H1 (cell line): ENCODE results near the gene CDH11. TPM values are rescaled to one million over a fixed set of nuclear protein-coding genes. Genes with fewer than 3 reads are reported as not detected.

ENCODE experiments used
- CTCF ChIA-PET: fragments of 300-600 bp; sonication (Branson Sonifier 250); formaldehyde crosslinking; loops from one replicate; lab custom pipeline; 2021; ENCODE audit not compliant: partially characterized antibody; lab: Charles Lee
- POLR2A ChIA-PET: fragments of 300-600 bp; sonication (Branson Sonifier 250); formaldehyde crosslinking; loops from one replicate; lab custom pipeline; 2021; ENCODE audit warnings: inconsistent platforms; ENCODE audit not compliant: partially characterized antibody; lab: Charles Lee
- DNase-seq, 2 experiments: peaks; one replicate each; pipeline versions ENCODE4 v3.0.0 to v3.0.0-alpha.2; 2010 to 2022; ENCODE audit warnings: low spot score in 2 of 2, low read depth in 1 of 2, mixed read lengths in 1 of 2
- FAIRE-seq: peaks from 2 replicates; lab custom pipeline; 2011; peaks lifted over from hg19 to GRCh38; lab: Jason Lieb, UNC
- H2AFZ ChIP-seq: 2 replicates; pipeline ENCODE4 v1.8.1; 2012; ENCODE audit warnings: low read length, inconsistent platforms
- H2AK5ac ChIP-seq: 2 replicates; pipeline ENCODE4 v1.6.1; 2013; ENCODE audit warnings: low read depth, low read length
- H2BK120ac ChIP-seq: replicated peaks from 2 replicates; pipeline ENCODE3; 2013; ENCODE audit warnings: low read depth, low read length, inconsistent platforms
- H2BK12ac ChIP-seq: 2 replicates; pipeline ENCODE4 v1.6.1; 2013; ENCODE audit warnings: low read depth, low read length
- H2BK15ac ChIP-seq: 2 replicates; pipeline ENCODE4 v1.6.1; 2013; ENCODE audit warnings: low read length
- H2BK20ac ChIP-seq: 2 replicates; pipeline ENCODE4 v1.6.1; 2013; ENCODE audit warnings: low read length
- H2BK5ac ChIP-seq: 2 replicates; pipeline ENCODE4 v1.6.1; 2013; ENCODE audit warnings: low read depth, low read length
- H3K14ac ChIP-seq: 2 replicates; pipeline ENCODE4 v1.6.1; 2013; ENCODE audit warnings: inconsistent platforms; ENCODE audit not compliant: insufficient read length
- H3K18ac ChIP-seq: 2 replicates; pipeline ENCODE4 v1.6.1; 2013; ENCODE audit warnings: low read length; ENCODE audit errors: extremely low read depth
- H3K23ac ChIP-seq: 2 replicates; pipeline ENCODE4 v1.6.1; 2013; ENCODE audit warnings: inconsistent platforms; ENCODE audit not compliant: insufficient read length
- H3K23me2 ChIP-seq: 2 replicates; pipeline ENCODE4 v1.6.1; 2013; ENCODE audit warnings: low read depth, low read length
- H3K27ac ChIP-seq: 2 replicates; pipeline ENCODE4 v1.6.1; 2011; ENCODE audit warnings: low read depth, low read length, inconsistent platforms
- H3K27me3 ChIP-seq, 4 experiments: replicated peaks in 1 of 4; 1 replicate in 1 of 4; 2 replicates in 3 of 4; pipeline versions ENCODE4 v1.6.1 to v1.8.1; 2011 to 2013; ENCODE audit warnings: low read length in 3 of 4, mild to moderate bottlenecking in 3 of 4, inconsistent platforms in 2 of 4, mixed read lengths in 2 of 4, moderate library complexity in 1 of 4; ENCODE audit not compliant: control insufficient read depth in 3 of 4, insufficient read depth in 3 of 4; ENCODE audit errors: extremely low read depth in 1 of 4
- H3K36me3 ChIP-seq, 4 experiments: 2 replicates each; pipeline versions ENCODE4 v1.6.1 to v1.8.1; 2011 to 2013; ENCODE audit warnings: mild to moderate bottlenecking in 4 of 4, low read length in 3 of 4, moderate library complexity in 2 of 4, control low read depth in 1 of 4, inconsistent platforms in 1 of 4; ENCODE audit not compliant: insufficient read depth in 4 of 4, control insufficient read depth in 2 of 4
- H3K4ac ChIP-seq: replicated peaks from 2 replicates; pipeline ENCODE3; 2013; ENCODE audit warnings: low read length, low read depth, mixed read lengths, inconsistent platforms; ENCODE audit not compliant: insufficient read length
- H3K4me1 ChIP-seq, 4 experiments: replicated peaks in 1 of 4; 1 replicate in 1 of 4; 2 replicates in 3 of 4; pipeline versions ENCODE4 v1.6.1 to v1.8.1; 2011 to 2013; ENCODE audit warnings: low read length in 3 of 4, inconsistent platforms in 2 of 4, mixed read lengths in 1 of 4; ENCODE audit not compliant: insufficient read depth in 4 of 4, control insufficient read depth in 3 of 4
- H3K4me2 ChIP-seq, 2 experiments: 2 replicates each; pipeline versions ENCODE4 v1.6.1 to v1.8.1; 2011 to 2013; ENCODE audit warnings: low read depth in 2 of 2, low read length in 2 of 2, control low read depth in 1 of 2, inconsistent platforms in 1 of 2, mild to moderate bottlenecking in 1 of 2; ENCODE audit not compliant: insufficient read depth in 1 of 2
- H3K4me3 ChIP-seq, 4 experiments: fragments of 200-600, 300-600 bp in 1 of 4; sonication (generic), shearing (Covaris generic), sonication (Bioruptor Twin) in 1 of 4; 2 replicates each; pipeline versions ENCODE4 v1.5.1 to v1.8.1; 2011 to 2016; ENCODE audit warnings: low read length in 4 of 4, low read depth in 3 of 4, control low read depth in 2 of 4, inconsistent platforms in 2 of 4, mild to moderate bottlenecking in 2 of 4, mixed read lengths in 1 of 4, moderate library complexity in 1 of 4; ENCODE audit not compliant: insufficient read depth in 2 of 4; ENCODE audit errors: extremely low read depth in 1 of 4
- H3K56ac ChIP-seq: replicated peaks from 2 replicates; pipeline ENCODE3; 2013; ENCODE audit warnings: low read depth, mild to moderate bottlenecking, mixed read lengths, low read length, inconsistent platforms; ENCODE audit not compliant: insufficient read length
- H3K79me1 ChIP-seq: 2 replicates; pipeline ENCODE4 v1.6.1; 2013; ENCODE audit warnings: low read depth, low read length, control low read depth
- H3K79me2 ChIP-seq, 2 experiments: 2 replicates each; pipeline versions ENCODE4 v1.6.1 to v1.8.1; 2012 to 2013; ENCODE audit warnings: low read length in 2 of 2, mild to moderate bottlenecking in 2 of 2, inconsistent platforms in 1 of 2; ENCODE audit not compliant: insufficient read depth in 2 of 2, control insufficient read depth in 1 of 2
- H3K9ac ChIP-seq, 4 experiments: replicated peaks in 1 of 4; 1 replicate in 1 of 4; 2 replicates in 3 of 4; pipeline versions ENCODE4 v1.6.1 to v1.8.1; 2011 to 2013; ENCODE audit warnings: low read depth in 3 of 4, low read length in 3 of 4, control low read depth in 2 of 4, mild to moderate bottlenecking in 2 of 4, moderate library complexity in 2 of 4, inconsistent platforms in 1 of 4; ENCODE audit errors: extremely low read depth in 1 of 4
- H3K9me3 ChIP-seq, 2 experiments: 2 replicates each; pipeline versions ENCODE4 v1.6.1 to v1.8.1; 2012 to 2013; ENCODE audit warnings: mild to moderate bottlenecking in 2 of 2, moderate library complexity in 2 of 2, control low read depth in 1 of 2, inconsistent platforms in 1 of 2, low read depth in 1 of 2, low read length in 1 of 2, mixed read lengths in 1 of 2; ENCODE audit not compliant: insufficient read depth in 2 of 2
- H4K20me1 ChIP-seq, 2 experiments: replicated peaks in 1 of 2; 2 replicates each; pipeline versions ENCODE3 to v1.8.1; 2011 to 2013; ENCODE audit warnings: inconsistent platforms in 2 of 2, low read length in 2 of 2, mild to moderate bottlenecking in 1 of 2; ENCODE audit not compliant: insufficient read depth in 2 of 2, control insufficient read depth in 1 of 2
- H4K5ac ChIP-seq: 2 replicates; pipeline ENCODE4 v1.6.1; 2013; ENCODE audit warnings: low read length, low read depth, mixed read lengths, inconsistent platforms; ENCODE audit not compliant: insufficient read length
- H4K8ac ChIP-seq: 2 replicates; pipeline ENCODE4 v1.8.0; 2013; ENCODE audit warnings: mild to moderate bottlenecking, moderate library complexity, low read length, inconsistent platforms; ENCODE audit not compliant: insufficient read depth; ENCODE audit errors: extremely low read depth
- H4K91ac ChIP-seq: replicated peaks from 2 replicates; pipeline ENCODE3; 2013; ENCODE audit warnings: low read length, mixed read lengths, inconsistent platforms; ENCODE audit not compliant: insufficient read length
- CHD1 ChIP-seq: IDR thresholded peaks from 2 replicates; pipeline ENCODE4 v1.6.1; 2012; ENCODE audit warnings: low read depth, low read length, improper control_type of control experiment
- SIX5 ChIP-seq: IDR thresholded peaks from 2 replicates; pipeline ENCODE4 v1.6.1; 2011; ENCODE audit warnings: mild to moderate bottlenecking, low read depth, low read length
- SP1 ChIP-seq: IDR thresholded peaks from 2 replicates; pipeline ENCODE4 v1.6.1; 2011; ENCODE audit warnings: low read depth, low read length
- YY1 ChIP-seq: IDR thresholded peaks from 2 replicates; pipeline ENCODE4 v1.6.1; 2011; ENCODE audit warnings: low read depth, mild to moderate bottlenecking, low read length
- ZNF274 ChIP-seq: IDR thresholded peaks from 2 replicates; pipeline ENCODE4 v1.7.0; 2012; ENCODE audit warnings: low read length, borderline replicate concordance; ENCODE audit errors: extremely low read depth
- WGBS, 2 experiments: shearing (Covaris generic) in 1 of 2; methylation state at CpG; one replicate each; pipeline versions ENCODE4 v1.1.6 to v1.1.7; 2013 to 2015; ENCODE audit warnings: low lambda C conversion rate in 2 of 2, mixed read lengths in 2 of 2, inconsistent platforms in 1 of 2, low coverage in 1 of 2, missing lambda C conversion rate in 1 of 2; ENCODE audit not compliant: insufficient replicate concordance in 2 of 2, insufficient coverage in 1 of 2, insufficient read length in 1 of 2; ENCODE audit errors: extremely low coverage in 1 of 2, missing lambda C conversion rate in 1 of 2; 5-methylcytosine and 5-hydroxymethylcytosine counted together
- polyA plus RNA-seq, 7 experiments: library from polyadenylated mRNA; depleted of rRNA in 3 of 7; stranded (reverse) in 5 of 7; unstranded in 2 of 7; fragments of >200 nt in 5 of 7; fragments of 200-250 nt in 2 of 7; gene quantifications; 1 replicate in 5 of 7; 2 replicates in 1 of 7; 4 replicates in 1 of 7; pipeline versions ENCODE4 v1.2.1 to v1.2.3, GENCODE V29; 2011 to 2013; ENCODE audit warnings: missing spikeins in 2 of 7, mixed read lengths in 2 of 7
- total RNA-seq: library from RNA; stranded (reverse); fragmentation: NEBNext Ultra II Directional; extraction: Animal tissue kit (Norgen Biotek cat#: 25700); gene quantifications from 2 replicates; pipeline ENCODE4 v1.2.1, GENCODE V29; 2021

Gene CDH11
- total and polyA plus RNA-seq, 2 of the 8 experiments (the other 6 are each of a cell fraction or from before 2014, with no cell fraction given), result 3.3 to 8.4 TPM

DNA sequence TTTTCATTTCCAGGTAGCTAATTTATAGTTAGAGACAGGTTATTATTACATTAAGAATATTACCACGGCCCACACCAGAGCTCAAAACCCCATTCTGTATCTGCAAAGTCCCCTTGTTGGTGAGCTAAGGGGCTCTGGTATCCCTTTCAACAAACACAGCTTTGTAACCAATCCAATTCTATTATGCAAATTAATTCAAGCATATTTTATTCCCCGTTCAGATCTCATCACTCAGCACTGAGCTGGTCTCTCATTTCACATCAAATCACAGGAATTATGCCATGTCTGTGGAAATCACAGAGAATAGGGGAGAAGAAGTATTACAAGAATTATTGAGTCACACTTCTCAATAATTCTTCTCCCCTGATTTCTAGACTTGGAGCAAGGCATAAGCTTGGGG lies 111.7 kb downstream of the CDH11 start:
- no peak overlapping the region for H4K91ac ChIP-seq
- no peak overlapping the region for H4K5ac ChIP-seq
- no peak for TF ChIP-seq CHD1
- no peak for TF ChIP-seq ZNF274
- TF ChIP-seq YY1, result no peak
- TF ChIP-seq SIX5, result no peak
- TF ChIP-seq SP1, result no peak
- TF ChIP-seq, all 59 proteins: peak for 0
- FAIRE-seq, result no peak
- H2BK20ac ChIP-seq, result no peak overlapping the region
- no peak overlapping the region for H4K8ac ChIP-seq
- no peak for DNase-seq
- H2AFZ ChIP-seq, result no peak overlapping the region
- H3K4ac ChIP-seq, result no peak overlapping the region
- H2BK12ac ChIP-seq, result no peak overlapping the region
- no peak overlapping the region for H2AK5ac ChIP-seq
- H2BK15ac ChIP-seq, result no peak overlapping the region
- no peak overlapping the region for H3K4me3 ChIP-seq
- H3K79me1 ChIP-seq, result no peaks in the 10 kb centered on the region
- no peak overlapping the region for H2BK5ac ChIP-seq
- H3K23ac ChIP-seq, result no peak overlapping the region
- no peak overlapping the region for H3K4me2 ChIP-seq
- ChIA-PET POLR2A (no interaction called here), CTCF (no interaction called here)
- no peak overlapping the region for H3K14ac ChIP-seq
- H3K9me3 ChIP-seq, result no peaks in the 10 kb centered on the region
- no peak overlapping the region for H3K27ac ChIP-seq
- H3K23me2 ChIP-seq, result no peaks in the 10 kb centered on the region
- H3K56ac ChIP-seq, result no peak overlapping the region
- no peaks in the 10 kb centered on the region for H3K79me2 ChIP-seq
- H3K36me3 ChIP-seq, result no peaks in the 10 kb centered on the region
- 74% methylated on average over 2 of the region's 2 CpGs; no CpG with 5 or more reads in 1 of the 2 experiments for WGBS, 2 experiments
- H3K4me1 ChIP-seq, result no peaks in the 10 kb centered on the region
- H3K27me3 ChIP-seq, result no peaks in the 10 kb centered on the region
- H4K20me1 ChIP-seq, result no peaks in the 10 kb centered on the region
- H2BK120ac ChIP-seq, result no peak overlapping the region
- no peak overlapping the region for H3K18ac ChIP-seq
- peak overlapping the region in 1 of 4 experiments; percentile 13; a peak in 1 of 7 replicates for H3K9ac ChIP-seq
